PC-3 (cell line): ENCODE results near the gene PLA2G4A. TPM values are rescaled to one million over a fixed set of nuclear protein-coding genes. Genes with fewer than 3 reads are reported as not detected.
A peak's percentile ranks its signal among the peaks of the same experiment; 100 is the strongest.

ENCODE experiments used
- ATAC-seq: fragments of 200-7000 bp; cut with Tn5 transposase; 2 replicates; pipeline ENCODE4 v1.9.1; 2020; ENCODE audit warnings: mild to moderate bottlenecking, moderate library complexity
- BruUV-seq: library from RNA; stranded (reverse); fragments of 400-500 nt; replicated peaks from 2 replicates; lab custom pipeline; 2021; lab: Mats Ljungman, UMichigan
- CTCF ChIA-PET: fragments of 300-600 bp; sonication (Branson Sonifier 250); formaldehyde crosslinking; loops from one replicate; lab custom pipeline; 2022; ENCODE audit warnings: antibody characterized with exemption; lab: Charles Lee
- POLR2A ChIA-PET: fragments of 300-600 bp; sonication (Branson Sonifier 250); formaldehyde crosslinking; loops from one replicate; lab custom pipeline; 2022; ENCODE audit warnings: antibody characterized with exemption; ENCODE audit not compliant: unreplicated experiment; lab: Charles Lee
- DNase-seq: peaks from one replicate; pipeline ENCODE4 v3.0.0-alpha.2; 2015
- H2AFZ ChIP-seq: fragments of 300-600 bp; sonication (generic); 2 replicates; pipeline ENCODE4 v1.6.0; 2016; ENCODE audit warnings: antibody characterized with exemption, low read length
- H3F3A ChIP-seq: fragments of 300-600 bp; sonication (generic); one replicate; pipeline ENCODE4 v1.6.0; 2017; ENCODE audit warnings: antibody characterized with exemption, low read length, control low read depth, mild to moderate bottlenecking; ENCODE audit not compliant: unreplicated experiment
- H3K27ac ChIP-seq: fragments of 300-600 bp; sonication (generic); 2 replicates; pipeline ENCODE4 v1.5.1; 2016; ENCODE audit warnings: mild to moderate bottlenecking, low read length
- H3K27me3 ChIP-seq: fragments of 300-600 bp; sonication (generic); 2 replicates; pipeline ENCODE4 v1.6.1; 2016; ENCODE audit warnings: low read length, mixed read lengths
- H3K36me3 ChIP-seq: fragments of 300-600 bp; sonication (generic); 2 replicates; pipeline ENCODE4 v1.6.1; 2016; ENCODE audit warnings: low read depth, mixed run types, low read length, mixed read lengths
- H3K4me1 ChIP-seq: fragments of 300-600 bp; sonication (generic); 2 replicates; pipeline ENCODE4 v1.5.1; 2016; ENCODE audit warnings: low read length; ENCODE audit not compliant: insufficient read depth
- H3K4me2 ChIP-seq: fragments of 300-600 bp; sonication (generic); 2 replicates; pipeline ENCODE4 v1.6.0; 2016; ENCODE audit warnings: low read length
- H3K4me3 ChIP-seq: fragments of 300-600 bp; sonication (generic); 2 replicates; pipeline ENCODE4 v1.5.1; 2016; ENCODE audit warnings: mild to moderate bottlenecking, low read length, mixed read lengths
- H3K79me2 ChIP-seq: fragments of 300-600 bp; sonication (generic); 2 replicates; pipeline ENCODE4 v1.6.1; 2017; ENCODE audit warnings: low read length, mixed read lengths
- H3K9ac ChIP-seq: fragments of 300-600 bp; sonication (generic); 2 replicates; pipeline ENCODE4 v1.6.0; 2016; ENCODE audit warnings: mild to moderate bottlenecking, low read length
- H3K9me2 ChIP-seq: fragments of 300-600 bp; sonication (generic); replicated peaks from 2 replicates; pipeline ENCODE4 v1.6.1; 2016; ENCODE audit warnings: mixed run types, low read length, mixed read lengths
- H3K9me3 ChIP-seq: fragments of 300-600 bp; sonication (generic); 2 replicates; pipeline ENCODE4 v1.6.1; 2016; ENCODE audit warnings: low read length, mixed read lengths
- H4K20me1 ChIP-seq: fragments of 300-600 bp; sonication (generic); 2 replicates; pipeline ENCODE4 v1.6.1; 2016; ENCODE audit warnings: low read length, mixed read lengths
- EZH2 ChIP-seq: fragments of 300-600 bp; sonication (generic); IDR thresholded peaks from one replicate; pipeline ENCODE4 v1.6.1; 2017; ENCODE audit warnings: antibody characterized with exemption, mild to moderate bottlenecking, low read length; ENCODE audit not compliant: unreplicated experiment
- EZH2phosphoT487 ChIP-seq: fragments of 300-600 bp; sonication (generic); IDR thresholded peaks from 2 replicates; pipeline ENCODE4 v1.6.1; 2018; ENCODE audit warnings: mild to moderate bottlenecking, antibody characterized with exemption, low read length, borderline replicate concordance
- intact Hi-C: fragments of 100-400 bp; cut with micrococcal nuclease; formaldehyde crosslinking; loops from 2 replicates; pipeline ENCODE4 v1.9.0; 2023
- total RNA-seq: library from RNA; depleted of rRNA; stranded (reverse); fragments of >200 nt; gene quantifications from 2 replicates; pipeline ENCODE4 v1.2.3, GENCODE V29; 2014
- TF ChIP-seq, protein P1 (sequence below): fragments of 300-600 bp; sonication (generic); conservative IDR thresholded peaks from 2 replicates; pipeline ENCODE4 v1.5.1; 2017; ENCODE audit warnings: antibody characterized with exemption, low read depth, mild to moderate bottlenecking, low read length

The PLA2G4A gene
- total RNA-seq, 1 experiment from 2014 or later = 2.3 TPM

DNA sequence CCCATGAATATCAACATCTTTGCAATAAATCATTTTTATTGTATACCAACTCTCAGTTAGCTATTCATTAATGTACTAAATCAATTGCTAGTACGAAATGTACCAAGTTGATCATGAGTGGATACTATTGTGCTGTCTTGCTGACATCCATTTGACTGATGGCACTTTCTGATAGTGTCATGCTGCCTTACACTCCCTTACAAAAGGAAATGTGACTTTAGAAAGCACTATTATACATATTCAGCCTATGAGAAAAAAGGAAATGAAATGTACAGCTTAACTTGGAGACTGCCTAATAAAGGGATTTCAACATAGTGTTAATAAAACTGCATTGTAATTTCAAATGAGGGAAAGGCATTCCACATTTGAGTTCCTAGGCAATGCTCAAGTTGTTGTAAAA lies 52.2 kb downstream of the PLA2G4A start:
- peaks cover 6% of the 10 kb centered on the region; the same call in 1 of the 2 replicates for H3K4me1 ChIP-seq
- H3K4me3 ChIP-seq = no peak overlapping the region
- no peaks in the 10 kb centered on the region for H4K20me1 ChIP-seq
- H3K79me2 ChIP-seq = no peaks in the 10 kb centered on the region
- DNase-seq = no peak
- ChIA-PET CTCF (no interaction called here), POLR2A (no interaction called here)
- no peak for ATAC-seq
- H2AFZ ChIP-seq = no peak overlapping the region
- H3K36me3 ChIP-seq = no peaks in the 10 kb centered on the region
- H3F3A ChIP-seq = no peaks in the 10 kb centered on the region
- H3K4me2 ChIP-seq = no peak overlapping the region
- H3K27me3 ChIP-seq = no peaks in the 10 kb centered on the region
- no peaks in the 10 kb centered on the region for H3K9me2 ChIP-seq
- no peak overlapping the region for H3K9ac ChIP-seq
- no peaks in the 10 kb centered on the region for H3K9me3 ChIP-seq
- intact Hi-C loops = no loop called here
- TF ChIP-seq EZH2phosphoT487 (no peak), EZH2 (no peak)
- TF ChIP-seq, protein P1, sequence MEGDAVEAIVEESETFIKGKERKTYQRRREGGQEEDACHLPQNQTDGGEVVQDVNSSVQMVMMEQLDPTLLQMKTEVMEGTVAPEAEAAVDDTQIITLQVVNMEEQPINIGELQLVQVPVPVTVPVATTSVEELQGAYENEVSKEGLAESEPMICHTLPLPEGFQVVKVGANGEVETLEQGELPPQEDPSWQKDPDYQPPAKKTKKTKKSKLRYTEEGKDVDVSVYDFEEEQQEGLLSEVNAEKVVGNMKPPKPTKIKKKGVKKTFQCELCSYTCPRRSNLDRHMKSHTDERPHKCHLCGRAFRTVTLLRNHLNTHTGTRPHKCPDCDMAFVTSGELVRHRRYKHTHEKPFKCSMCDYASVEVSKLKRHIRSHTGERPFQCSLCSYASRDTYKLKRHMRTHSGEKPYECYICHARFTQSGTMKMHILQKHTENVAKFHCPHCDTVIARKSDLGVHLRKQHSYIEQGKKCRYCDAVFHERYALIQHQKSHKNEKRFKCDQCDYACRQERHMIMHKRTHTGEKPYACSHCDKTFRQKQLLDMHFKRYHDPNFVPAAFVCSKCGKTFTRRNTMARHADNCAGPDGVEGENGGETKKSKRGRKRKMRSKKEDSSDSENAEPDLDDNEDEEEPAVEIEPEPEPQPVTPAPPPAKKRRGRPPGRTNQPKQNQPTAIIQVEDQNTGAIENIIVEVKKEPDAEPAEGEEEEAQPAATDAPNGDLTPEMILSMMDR = no peak
- BruUV-seq = no TSS peak
- H3K27ac ChIP-seq = no peak overlapping the region

DNA sequence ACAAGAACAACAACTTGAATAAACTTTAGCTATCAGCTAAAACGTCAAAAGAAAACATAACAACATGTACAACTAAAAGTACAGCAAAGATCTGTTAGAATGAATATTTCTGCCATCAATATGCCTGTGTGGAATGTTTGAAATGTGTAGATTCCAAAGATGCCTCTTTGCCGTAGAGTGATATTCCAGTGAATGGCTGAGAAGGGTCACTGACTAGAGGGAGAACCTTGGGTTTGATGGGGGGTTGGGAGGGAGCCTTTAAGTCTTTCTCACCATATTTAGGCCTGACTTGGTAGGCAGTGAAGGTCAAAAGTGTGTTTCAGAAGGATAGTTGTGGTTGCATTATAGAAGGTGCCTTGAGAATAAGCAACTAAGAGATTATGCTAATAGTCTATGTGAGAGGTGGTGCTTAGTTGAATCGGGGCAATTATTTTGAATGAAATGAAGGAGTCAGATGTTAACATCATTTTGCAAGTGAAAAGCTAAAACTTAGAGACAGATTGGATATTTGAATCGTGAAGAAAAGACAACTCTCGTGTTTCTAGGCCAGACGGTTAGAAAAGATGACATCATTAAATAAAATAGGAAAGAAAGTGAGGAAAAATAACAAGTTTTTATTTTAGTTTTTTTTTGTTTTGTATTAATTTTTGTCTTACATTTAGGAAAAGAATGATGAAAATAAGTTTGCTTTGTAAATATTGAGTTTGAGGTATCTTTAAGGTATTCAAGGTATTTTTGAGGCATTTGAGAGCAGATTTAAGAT lies 53.8 kb downstream of the PLA2G4A start:
- ChIA-PET CTCF (no interaction called here), POLR2A (no interaction called here)
- Histone ChIP-seq H3K4me1 (peaks cover 10% of the 10 kb centered on the region), H3F3A (no peaks in the 10 kb centered on the region), H3K36me3 (no peaks in the 10 kb centered on the region), H3K9ac (no peak overlapping the region), H3K9me3 (no peaks in the 10 kb centered on the region), H2AFZ (no peak overlapping the region), H3K4me3 (no peak overlapping the region), H3K4me2 (no peak overlapping the region), H3K27ac (no peak overlapping the region), H3K9me2 (no peaks in the 10 kb centered on the region), H3K79me2 (no peaks in the 10 kb centered on the region), H3K27me3 (no peaks in the 10 kb centered on the region), H4K20me1 (no peaks in the 10 kb centered on the region)
- TF ChIP-seq, protein P1 = no peak
- no peak for TF ChIP-seq EZH2
- TF ChIP-seq EZH2phosphoT487 = no peak
- BruUV-seq = no TSS peak
- ATAC-seq = no peak
- no peak for DNase-seq
- intact Hi-C loops = no loop called here

GRCh38 chr1:186884251-186884650 lies 55.5 kb downstream of the PLA2G4A start:
- BruUV-seq = no TSS peak
- DNase-seq (peak; percentile 48), ATAC-seq (peak; percentile 62)
- CTCF ChIA-PET = no interaction called here
- H3K4me2 ChIP-seq = no peak overlapping the region
- H3K4me1 ChIP-seq = peaks cover 23% of the 10 kb centered on the region
- peak overlapping the region; percentile 64 for H3K27ac ChIP-seq
- H3K9me3 ChIP-seq = no peaks in the 10 kb centered on the region
- H3K9ac ChIP-seq = no peak overlapping the region
- TF ChIP-seq EZH2 (no peak), EZH2phosphoT487 (no peak)
- TF ChIP-seq, protein P1 = no peak
- no peak overlapping the region for H3K4me3 ChIP-seq
- POLR2A ChIA-PET = no interaction called here
- H4K20me1 ChIP-seq = no peaks in the 10 kb centered on the region
- H3F3A ChIP-seq = no peaks in the 10 kb centered on the region
- intact Hi-C loops = no loop called here
- H2AFZ ChIP-seq = no peak overlapping the region
- no peaks in the 10 kb centered on the region for H3K79me2 ChIP-seq
- H3K27me3 ChIP-seq = no peaks in the 10 kb centered on the region
- H3K36me3 ChIP-seq = no peaks in the 10 kb centered on the region
- H3K9me2 ChIP-seq = no peaks in the 10 kb centered on the region
